ENCODE results near the gene BIRC6. TPM values are rescaled to one million over a fixed set of nuclear protein-coding genes. Genes with fewer than 3 reads are reported as not detected.
"Not testable (repeated sequence)": the region's sequence is repeated elsewhere in the genome, so short reads cannot be mapped to it uniquely, and the experiment has no call there.

Gene BIRC6
- total RNA-seq, 2 donors from 2014 or later = 89.0 to 91.8 TPM

DNA sequence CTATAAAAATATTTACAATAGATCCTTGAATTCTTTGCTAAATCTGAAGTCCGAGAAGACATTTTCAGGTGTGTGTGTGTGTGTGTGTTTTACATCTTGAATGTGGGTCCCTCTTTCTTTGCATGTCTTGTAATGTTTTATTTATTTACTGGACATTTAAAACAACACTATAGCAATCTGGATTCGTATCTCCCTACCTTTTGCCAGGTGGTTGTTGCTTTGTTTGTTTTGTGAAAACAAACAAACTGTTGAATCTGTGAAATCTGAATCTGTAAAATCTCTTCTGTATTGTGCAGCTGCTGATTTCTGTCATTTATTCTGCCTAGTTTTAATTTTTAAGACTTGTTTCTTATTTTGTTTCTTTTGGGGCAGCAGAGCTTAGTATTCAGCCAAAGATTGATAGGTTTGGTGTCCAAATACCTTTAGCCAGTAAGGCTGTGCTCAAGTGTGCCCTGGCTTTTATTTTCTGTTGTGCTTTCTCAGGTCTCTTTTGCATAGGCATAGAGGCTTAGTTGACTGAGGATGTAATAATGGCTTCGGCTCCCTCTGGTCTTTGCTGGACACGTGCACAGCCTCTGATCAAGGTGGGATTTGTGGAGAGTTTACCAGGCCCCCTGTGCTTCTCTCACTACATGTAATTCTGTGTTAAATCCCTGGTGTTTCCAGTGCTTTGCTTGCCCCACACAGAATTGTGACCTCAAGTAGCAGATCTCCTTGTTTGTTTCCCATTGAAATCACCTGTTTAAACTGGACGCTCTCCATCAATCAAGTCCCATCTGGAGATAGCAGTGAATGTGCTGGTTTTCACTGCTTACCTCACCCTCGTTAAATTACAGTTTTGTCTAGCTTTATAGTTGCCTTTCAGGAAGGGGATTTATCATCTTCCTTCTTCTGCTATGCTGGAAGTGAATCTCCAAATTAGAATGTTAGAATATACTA lies 71.1 kb downstream of the BIRC6 start:
- H3K4me1 Mint-ChIP-seq (ENCODE audit: low read depth) = peaks cover 23% of the 10 kb centered on the region
- H3K27ac Mint-ChIP-seq = peak overlapping the region; percentile 36
- no peak for ATAC-seq (replicated peaks in 1 of 2)
- no peaks in the 10 kb centered on the region for H3K27me3 Mint-ChIP-seq (ENCODE audit: low read depth)
- H3K4me3 Mint-ChIP-seq = no peak overlapping the region
- no peak for DNase-seq
- H3K9me3 Mint-ChIP-seq = no peaks in the 10 kb centered on the region
- H3K36me3 Mint-ChIP-seq (ENCODE audit: insufficient read depth in 2 of 2) = peaks cover 5 to 11% of the 10 kb centered on the region in 2 donors

DNA sequence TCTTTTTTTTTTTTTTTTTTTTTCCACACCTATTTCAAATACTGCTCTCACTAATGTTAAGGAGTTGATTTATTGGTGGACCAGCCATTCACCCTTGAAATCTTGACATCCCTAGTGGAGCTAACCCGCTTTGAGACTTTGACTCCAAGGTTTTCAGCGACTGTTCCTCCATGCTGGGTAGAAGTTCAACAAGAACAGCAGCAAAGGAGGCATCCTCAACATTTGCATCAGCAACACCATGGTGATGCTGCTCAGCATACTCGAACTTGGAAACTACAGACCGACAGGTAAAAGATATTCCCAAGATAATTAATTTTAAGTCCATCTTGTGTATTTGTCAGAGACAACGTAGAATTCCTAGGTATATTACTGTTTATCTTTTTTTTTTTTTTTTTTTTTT lies 74.0 kb downstream of the BIRC6 start:
- Mint-ChIP-seq H3K4me3 (no peak overlapping the region), H3K4me1 (ENCODE audit: low read depth) (peaks cover 20% of the 10 kb centered on the region), H3K9me3 (no peaks in the 10 kb centered on the region), H3K27me3 (ENCODE audit: low read depth) (no peaks in the 10 kb centered on the region), H3K36me3 (ENCODE audit: insufficient read depth in 2 of 2) (peaks cover 7 to 16% of the 10 kb centered on the region in 2 donors), H3K27ac (no peak overlapping the region)
- no peak for DNase-seq
- no peak for ATAC-seq (replicated peaks in 1 of 2)

DNA sequence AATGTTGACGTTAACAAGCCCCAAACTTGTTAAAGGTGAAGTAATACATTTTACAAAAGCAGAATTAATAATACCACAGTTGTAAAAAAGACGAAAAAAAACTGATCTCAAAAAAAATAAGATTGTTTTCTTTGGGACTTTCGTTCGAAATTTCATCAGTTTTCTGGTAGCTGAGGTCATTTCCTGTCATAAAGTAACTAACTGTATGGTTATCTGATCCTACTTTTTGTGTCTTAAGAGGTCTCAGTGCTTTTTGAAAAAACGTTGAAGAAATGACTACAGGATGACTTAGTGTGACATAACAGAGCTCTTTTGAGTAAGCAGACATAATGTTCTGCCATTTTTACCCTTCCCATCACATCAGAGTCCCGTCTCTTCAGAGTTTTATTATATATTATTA lies 79.3 kb downstream of the BIRC6 start:
- peak overlapping the region; percentile 70 for H3K27ac Mint-ChIP-seq
- no peaks in the 10 kb centered on the region for H3K27me3 Mint-ChIP-seq (ENCODE audit: low read depth)
- H3K9me3 Mint-ChIP-seq = no peaks in the 10 kb centered on the region
- H3K4me3 Mint-ChIP-seq = no peak overlapping the region
- no peak for DNase-seq
- peaks cover 12 to 26% of the 10 kb centered on the region in 2 donors for H3K36me3 Mint-ChIP-seq (ENCODE audit: insufficient read depth in 2 of 2)
- ATAC-seq (replicated peaks in 1 of 2) = peak in 1 of 2 donors; percentile 53
- peaks cover 5% of the 10 kb centered on the region for H3K4me1 Mint-ChIP-seq (ENCODE audit: low read depth)

DNA sequence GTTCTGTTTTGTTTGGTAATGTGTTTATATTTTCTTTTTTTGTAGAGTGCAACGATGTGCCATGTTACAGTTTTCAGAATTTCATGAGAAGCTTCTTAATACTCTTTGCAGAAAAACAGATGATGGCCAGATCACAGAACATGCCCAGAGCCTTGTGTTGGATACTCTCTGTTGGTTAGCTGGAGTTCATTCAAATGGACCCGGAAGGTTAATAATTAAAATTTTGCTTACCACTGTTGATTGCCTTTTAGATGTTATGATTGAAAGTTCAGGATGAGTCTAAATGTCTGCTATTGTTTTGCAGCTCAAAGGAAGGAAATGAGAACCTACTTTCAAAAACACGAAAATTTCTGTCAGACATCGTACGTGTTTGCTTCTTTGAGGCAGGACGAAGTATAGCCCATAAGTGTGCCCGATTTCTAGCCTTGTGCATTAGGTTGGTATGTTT lies 85.2 kb downstream of the BIRC6 start:
- H3K4me1 Mint-ChIP-seq (ENCODE audit: low read depth) = no peaks in the 10 kb centered on the region
- no peaks in the 10 kb centered on the region for H3K27me3 Mint-ChIP-seq (ENCODE audit: low read depth)
- DNase-seq = no peak
- no peak overlapping the region for H3K4me3 Mint-ChIP-seq
- no peak for ATAC-seq (replicated peaks in 1 of 2)
- peaks cover 15 to 36% of the 10 kb centered on the region in 2 donors for H3K36me3 Mint-ChIP-seq (ENCODE audit: insufficient read depth in 2 of 2)
- peak overlapping the region; percentile 42 for H3K27ac Mint-ChIP-seq
- no peaks in the 10 kb centered on the region for H3K9me3 Mint-ChIP-seq

DNA sequence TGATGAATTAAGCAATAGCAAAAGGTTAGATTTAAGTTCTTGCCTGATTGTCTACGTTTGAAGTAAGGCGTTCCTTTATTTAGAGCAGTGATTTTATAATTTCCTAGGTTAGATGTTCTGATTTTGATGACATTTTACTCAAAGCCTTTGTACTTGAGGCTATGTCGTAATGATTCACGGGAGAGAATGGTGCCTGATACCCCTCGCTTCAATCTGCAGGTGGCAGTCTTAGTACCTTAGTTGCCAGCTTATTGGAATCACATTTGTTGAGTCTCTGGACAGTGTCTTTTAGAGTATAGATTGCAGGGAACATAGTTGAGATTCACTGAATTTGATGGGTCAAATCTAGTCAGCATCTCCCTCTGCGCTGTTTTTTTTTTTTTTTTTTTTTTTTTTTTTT lies 89.5 kb downstream of the BIRC6 start:
- peaks cover 9% of the 10 kb centered on the region for H3K4me1 Mint-ChIP-seq (ENCODE audit: low read depth)
- ATAC-seq (replicated peaks in 1 of 2) (no peak), DNase-seq (no peak)
- H3K9me3 Mint-ChIP-seq = no peaks in the 10 kb centered on the region
- H3K36me3 Mint-ChIP-seq (ENCODE audit: insufficient read depth in 2 of 2) = peaks cover 14 to 33% of the 10 kb centered on the region in 2 donors
- no peak overlapping the region for H3K4me3 Mint-ChIP-seq
- no peaks in the 10 kb centered on the region for H3K27me3 Mint-ChIP-seq (ENCODE audit: low read depth)
- no peak overlapping the region for H3K27ac Mint-ChIP-seq

DNA sequence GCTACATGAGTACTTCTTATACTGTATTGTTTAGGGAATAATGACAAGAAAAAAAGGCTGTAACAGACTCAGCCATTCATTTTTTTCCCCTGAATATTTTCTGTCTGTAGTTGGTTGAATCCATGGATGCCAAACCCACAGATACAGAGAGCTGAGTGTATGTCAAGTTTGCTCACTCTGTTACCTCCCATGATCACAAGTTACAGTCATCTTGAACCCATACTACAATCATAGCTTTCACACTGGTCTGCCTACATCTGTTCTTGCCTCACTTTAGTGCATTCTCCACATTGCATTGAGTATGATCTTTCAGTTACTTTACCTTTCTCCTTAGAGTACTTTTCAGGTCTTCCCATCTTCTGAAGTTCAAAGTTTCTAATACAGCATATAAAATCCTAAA lies 94.0 kb downstream of the BIRC6 start:
- H3K27me3 Mint-ChIP-seq (ENCODE audit: low read depth) = no peaks in the 10 kb centered on the region
- no peaks in the 10 kb centered on the region for H3K9me3 Mint-ChIP-seq
- ATAC-seq (replicated peaks in 1 of 2) (peak in 1 of 2 donors; percentile 60), DNase-seq (no peak)
- H3K36me3 Mint-ChIP-seq (ENCODE audit: insufficient read depth in 2 of 2) = peaks cover 3 to 13% of the 10 kb centered on the region in 2 donors
- no peak overlapping the region for H3K4me3 Mint-ChIP-seq
- H3K27ac Mint-ChIP-seq = peak overlapping the region; percentile 4
- H3K4me1 Mint-ChIP-seq (ENCODE audit: low read depth) = peaks cover 9% of the 10 kb centered on the region

DNA sequence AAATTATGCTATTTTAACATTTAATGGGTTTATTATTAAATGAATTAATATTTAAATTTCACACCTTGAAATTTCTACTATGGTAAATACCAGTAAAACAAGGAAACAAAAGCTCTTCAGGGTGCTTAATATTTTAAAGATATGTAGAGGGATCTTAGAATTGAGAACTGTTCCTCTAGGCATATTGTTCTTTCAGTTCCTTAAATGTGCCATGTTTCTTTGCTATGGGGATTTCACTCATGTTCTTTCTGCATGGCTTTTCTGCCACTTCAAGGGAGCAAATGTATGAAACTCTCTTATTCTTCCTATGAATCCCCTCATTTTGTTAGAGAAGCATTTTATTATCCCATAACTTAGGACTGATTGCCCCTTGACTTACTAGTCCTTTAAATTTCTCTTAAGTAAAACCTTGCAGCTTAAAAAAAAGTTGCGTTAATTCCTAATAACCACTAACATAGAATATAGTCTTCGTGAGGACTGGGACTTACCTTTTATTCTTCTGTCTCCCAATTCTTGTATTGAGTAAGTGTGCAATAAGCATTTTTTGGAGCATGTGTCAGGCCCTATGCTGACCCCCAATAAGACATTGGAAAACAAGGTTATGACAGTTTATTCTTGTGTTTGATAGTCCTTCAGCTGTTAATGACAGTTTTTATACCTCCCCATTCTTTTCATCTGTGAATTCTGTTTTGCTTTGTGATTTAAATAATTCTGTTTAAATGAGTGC lies 95.7 kb downstream of the BIRC6 start:
- Mint-ChIP-seq H3K4me3 (no peak overlapping the region), H3K27ac (peak overlapping the region; percentile 63), H3K27me3 (ENCODE audit: low read depth) (no peaks in the 10 kb centered on the region), H3K36me3 (ENCODE audit: insufficient read depth in 2 of 2) (peaks cover 4 to 18% of the 10 kb centered on the region in 2 donors), H3K9me3 (no peaks in the 10 kb centered on the region), H3K4me1 (ENCODE audit: low read depth) (peaks cover 9% of the 10 kb centered on the region)
- no peak for ATAC-seq (replicated peaks in 1 of 2)
- DNase-seq = no peak

DNA sequence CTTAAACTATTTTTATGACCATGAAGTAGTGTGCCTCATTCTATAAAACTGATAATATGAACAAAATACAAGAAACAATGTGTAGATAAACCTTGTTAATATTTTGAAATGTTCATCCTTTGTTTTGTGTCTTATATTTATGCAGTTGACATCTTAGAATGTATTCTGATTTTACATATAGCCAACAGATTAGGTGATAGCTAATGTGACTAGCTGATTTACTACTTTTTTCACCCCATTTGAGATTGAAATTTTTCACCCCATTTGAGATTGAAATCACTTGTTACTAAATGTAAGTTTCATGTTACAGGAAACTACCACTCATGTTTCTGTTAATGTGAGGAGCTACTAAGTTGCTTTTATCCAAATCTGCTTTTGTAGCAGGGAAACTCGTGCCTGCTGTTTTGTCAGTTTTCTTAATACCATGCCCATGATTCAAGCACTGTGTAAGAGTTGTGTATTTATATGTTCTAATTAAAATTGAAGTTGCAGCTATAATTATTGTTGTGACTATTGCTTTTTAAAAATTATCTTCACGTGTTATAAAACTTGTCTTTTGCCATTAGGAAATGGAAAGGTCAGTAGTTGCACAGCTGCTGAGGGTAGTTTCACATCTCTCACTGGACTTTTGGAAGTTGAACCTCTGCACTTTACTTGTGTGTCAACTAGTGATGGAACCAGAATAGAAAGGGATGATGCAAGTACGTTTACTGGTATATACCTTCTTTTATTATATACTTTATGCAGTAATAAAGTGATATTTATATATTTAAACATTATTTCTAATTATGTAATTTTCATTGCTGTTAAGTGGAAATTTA lies 96.6 kb downstream of the BIRC6 start:
- peaks cover 6 to 22% of the 10 kb centered on the region in 2 donors for H3K36me3 Mint-ChIP-seq (ENCODE audit: insufficient read depth in 2 of 2)
- H3K27ac Mint-ChIP-seq = peak overlapping the region; percentile 63
- H3K27me3 Mint-ChIP-seq (ENCODE audit: low read depth) = no peaks in the 10 kb centered on the region
- ATAC-seq (replicated peaks in 1 of 2) = no peak
- peaks cover 9% of the 10 kb centered on the region for H3K4me1 Mint-ChIP-seq (ENCODE audit: low read depth)
- H3K9me3 Mint-ChIP-seq = no peaks in the 10 kb centered on the region
- no peak overlapping the region for H3K4me3 Mint-ChIP-seq
- DNase-seq = no peak

DNA sequence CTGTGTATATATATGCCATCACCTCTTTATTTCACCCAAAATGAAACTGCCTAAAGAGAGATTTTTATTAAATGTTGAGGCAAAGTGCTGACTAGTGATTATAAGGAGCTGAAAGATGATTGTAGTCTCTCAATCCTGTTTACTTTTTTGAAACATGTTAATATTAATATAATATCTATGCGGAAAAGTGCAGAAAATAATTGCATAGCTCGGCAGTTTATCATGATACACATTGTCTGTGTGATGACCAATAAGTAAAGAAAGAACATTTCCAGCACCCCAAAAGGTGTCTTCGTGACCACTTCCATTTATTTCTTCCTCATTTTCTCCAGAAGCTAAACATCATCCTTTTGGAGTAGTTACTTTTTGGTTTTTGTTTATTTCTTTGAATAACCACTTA lies 99.0 kb downstream of the BIRC6 start:
- Mint-ChIP-seq H3K9me3 (no peaks in the 10 kb centered on the region), H3K4me1 (ENCODE audit: low read depth) (peaks cover 4% of the 10 kb centered on the region), H3K4me3 (no peak overlapping the region), H3K27ac (no peak overlapping the region), H3K36me3 (ENCODE audit: insufficient read depth in 2 of 2) (peaks cover 4 to 22% of the 10 kb centered on the region in 2 donors), H3K27me3 (ENCODE audit: low read depth) (no peaks in the 10 kb centered on the region)
- DNase-seq (no peak), ATAC-seq (replicated peaks in 1 of 2) (no peak)

DNA sequence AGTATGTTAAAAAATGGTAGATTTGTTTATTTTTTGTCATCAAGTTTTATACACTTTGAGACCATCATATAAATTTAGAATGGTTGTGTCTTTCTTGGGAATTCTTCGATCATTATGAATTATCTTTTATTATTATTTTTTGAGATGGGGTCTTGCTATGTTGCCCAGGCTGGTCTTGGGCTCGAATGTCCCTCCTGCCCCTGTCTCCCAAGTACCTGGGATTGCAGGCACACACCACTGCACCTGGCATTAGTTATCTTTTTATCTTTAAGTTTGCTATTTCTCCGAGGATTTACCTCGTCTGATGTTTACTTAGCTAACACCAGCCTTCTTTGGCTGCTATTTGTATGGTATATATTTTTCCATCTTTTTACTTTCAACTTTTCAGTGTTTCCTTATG lies 100.0 kb downstream of the BIRC6 start:
- Mint-ChIP-seq H3K36me3 (ENCODE audit: insufficient read depth in 2 of 2) (peaks cover 4 to 22% of the 10 kb centered on the region in 2 donors), H3K4me3 (no peak overlapping the region), H3K27me3 (ENCODE audit: low read depth) (no peaks in the 10 kb centered on the region), H3K4me1 (ENCODE audit: low read depth) (no peaks in the 10 kb centered on the region), H3K9me3 (no peaks in the 10 kb centered on the region), H3K27ac (no peak overlapping the region)
- ATAC-seq (replicated peaks in 1 of 2) (no peak), DNase-seq (no peak)

DNA sequence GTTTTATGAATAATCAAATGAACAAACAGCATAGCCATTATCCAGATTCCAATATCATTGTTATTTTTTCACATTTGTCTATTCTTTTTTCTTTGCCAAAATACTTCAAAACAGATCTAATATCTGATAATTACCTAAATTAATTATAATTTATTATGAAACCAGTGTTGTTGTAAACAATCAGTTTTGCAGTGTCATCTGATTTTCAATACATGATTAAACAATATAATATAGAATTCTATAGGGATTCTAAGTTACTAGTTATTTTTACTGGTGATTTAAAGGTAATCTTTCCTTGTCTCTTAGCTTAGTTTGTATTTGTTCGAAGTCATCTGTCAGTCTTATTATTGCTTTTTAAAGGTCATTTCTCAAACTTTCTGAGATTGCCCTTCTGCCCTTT lies 101.0 kb downstream of the BIRC6 start:
- ATAC-seq (replicated peaks in 1 of 2) (no peak), DNase-seq (no peak)
- peaks cover 4 to 20% of the 10 kb centered on the region in 2 donors for H3K36me3 Mint-ChIP-seq (ENCODE audit: insufficient read depth in 2 of 2)
- H3K4me3 Mint-ChIP-seq = no peak overlapping the region
- H3K9me3 Mint-ChIP-seq = no peaks in the 10 kb centered on the region
- H3K27ac Mint-ChIP-seq = no peak overlapping the region
- H3K4me1 Mint-ChIP-seq (ENCODE audit: low read depth) = no peaks in the 10 kb centered on the region
- no peaks in the 10 kb centered on the region for H3K27me3 Mint-ChIP-seq (ENCODE audit: low read depth)

DNA sequence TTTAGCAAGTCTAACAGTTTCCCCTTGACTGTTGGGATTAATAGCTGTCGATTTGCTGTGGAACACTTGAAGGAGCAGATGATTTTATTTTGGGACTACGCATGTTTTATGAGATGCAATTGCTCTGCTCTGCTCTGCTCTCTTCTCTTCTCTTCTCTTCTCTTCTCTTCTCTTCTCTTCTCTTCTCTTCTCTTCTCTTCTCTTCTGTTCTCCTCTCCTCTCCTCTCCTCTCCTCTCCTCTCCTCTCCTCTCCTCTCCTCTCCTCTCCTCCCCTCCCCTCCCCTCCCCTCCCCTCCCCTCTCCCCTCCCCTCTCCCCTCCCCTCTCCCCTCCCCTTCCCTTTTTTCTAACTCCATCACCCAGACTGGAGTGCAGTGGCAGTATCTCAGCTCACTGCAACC lies 104.0 kb downstream of the BIRC6 start:
- peaks cover 6 to 34% of the 10 kb centered on the region in 2 donors for H3K36me3 Mint-ChIP-seq (ENCODE audit: insufficient read depth in 2 of 2)
- not testable (repeated sequence) for H3K4me3 Mint-ChIP-seq; H3K9me3 Mint-ChIP-seq; DNase-seq; H3K4me1 Mint-ChIP-seq (ENCODE audit: low read depth); ATAC-seq (replicated peaks in 1 of 2); H3K27ac Mint-ChIP-seq; H3K27me3 Mint-ChIP-seq (ENCODE audit: low read depth)

DNA sequence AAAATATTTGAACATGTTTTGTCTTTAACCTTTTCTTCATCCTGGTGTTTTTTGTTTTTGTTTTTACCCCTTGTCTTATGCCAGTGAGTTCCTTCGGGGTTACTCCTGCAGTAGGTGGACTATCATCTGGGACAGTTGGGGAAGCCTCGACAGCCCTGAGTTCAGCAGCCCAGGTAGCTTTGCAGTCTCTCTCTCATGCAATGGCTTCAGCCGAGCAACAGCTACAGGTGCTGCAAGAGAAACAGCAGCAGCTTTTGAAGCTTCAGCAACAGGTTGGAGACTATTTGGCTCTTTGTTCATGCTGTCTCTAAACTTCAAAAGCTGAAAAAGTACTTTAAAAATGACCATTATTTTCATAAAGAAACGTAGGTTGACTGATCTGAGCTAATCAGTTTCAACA lies 106.3 kb downstream of the BIRC6 start:
- no peak for ATAC-seq (replicated peaks in 1 of 2)
- no peak for DNase-seq
- no peak overlapping the region for H3K4me3 Mint-ChIP-seq
- no peaks in the 10 kb centered on the region for H3K4me1 Mint-ChIP-seq (ENCODE audit: low read depth)
- H3K27ac Mint-ChIP-seq = no peak overlapping the region
- H3K36me3 Mint-ChIP-seq (ENCODE audit: insufficient read depth in 2 of 2) = peaks cover 3 to 31% of the 10 kb centered on the region in 2 donors
- H3K27me3 Mint-ChIP-seq (ENCODE audit: low read depth) = no peaks in the 10 kb centered on the region
- H3K9me3 Mint-ChIP-seq = no peaks in the 10 kb centered on the region

Measured in activated T-cell treated with anti-CD3 and anti-CD28 coated beads, Interleukin-2, amount 50 U/mL, for 72 hours (primary cell).